ENCODE data around the gene COL16A1.

GRCh38 chr1:31645274-31645568, 58.6 kb downstream of the COL16A1 start:
- TF ChIP-seq CTCF (conservative IDR thresholded peaks at IDR 0.05 in 1 of 2, IDR thresholded peaks at IDR 0.05 in 1 of 2; ENCODE audit: extremely low read depth in 1 of 2, insufficient read depth in 1 of 2, low read depth in 1 of 2, low read length in 2 of 2), result no peak
- no peak for TF ChIP-seq EZH2 (IDR thresholded peaks at IDR 0.05; ENCODE audit: borderline replicate concordance, low read length)
